ENCODE data around the gene PDXK.

The PDXK gene

GRCh38 chr21:43755820-43756594 lies 37.1 kb downstream of the PDXK start:
- H3K9me3 ChIP-seq (ENCODE audit: control insufficient read depth, low read length) = no peaks in the 10 kb centered on the region
- no peaks in the 10 kb centered on the region for H3K36me3 ChIP-seq (ENCODE audit: control insufficient read depth, insufficient read depth, low read length)
- no peak overlapping the region for H3K27ac ChIP-seq
- no peak overlapping the region for H3K9ac ChIP-seq
- no peaks in the 10 kb centered on the region for H3K27me3 ChIP-seq (ENCODE audit: control insufficient read depth, insufficient read depth, low read length)
- no peaks in the 10 kb centered on the region for H3K79me2 ChIP-seq
- no peak overlapping the region for H3K4me3 ChIP-seq (ENCODE audit: low read depth, low read length)
- no peak overlapping the region for H2AFZ ChIP-seq
- H3K4me1 ChIP-seq = no peaks in the 10 kb centered on the region
- H3K4me2 ChIP-seq (ENCODE audit: low read length) = no peak overlapping the region
- no peak for TF ChIP-seq CTCF (IDR thresholded peaks at IDR 0.05)

GRCh38 chr21:43757601-43758000 lies 38.7 kb downstream of the PDXK start:
- Histone ChIP-seq H3K36me3 (ENCODE audit: control insufficient read depth, insufficient read depth, low read length) (no peaks in the 10 kb centered on the region), H3K27me3 (ENCODE audit: control insufficient read depth, insufficient read depth, low read length) (no peaks in the 10 kb centered on the region), H3K4me3 (ENCODE audit: low read depth, low read length) (no peak overlapping the region), H3K4me1 (no peaks in the 10 kb centered on the region), H2AFZ (no peak overlapping the region), H3K9ac (no peak overlapping the region), H3K9me3 (ENCODE audit: control insufficient read depth, low read length) (no peaks in the 10 kb centered on the region), H3K4me2 (ENCODE audit: low read length) (no peak overlapping the region), H3K79me2 (no peaks in the 10 kb centered on the region), H3K27ac (no peak overlapping the region)
- no peak for TF ChIP-seq CTCF (IDR thresholded peaks at IDR 0.05)

- H3K9me3 ChIP-seq (ENCODE audit: control insufficient read depth, low read length) = no peaks in the 10 kb centered on the region
- no peak overlapping the region for H3K9ac ChIP-seq
- H3K4me3 ChIP-seq (ENCODE audit: low read depth, low read length) = no peak overlapping the region
- H3K27ac ChIP-seq = no peak overlapping the region
- no peaks in the 10 kb centered on the region for H3K79me2 ChIP-seq
- no peaks in the 10 kb centered on the region for H3K4me1 ChIP-seq
- no peak for TF ChIP-seq CTCF (IDR thresholded peaks at IDR 0.05)
- H3K27me3 ChIP-seq (ENCODE audit: control insufficient read depth, insufficient read depth, low read length) = no peaks in the 10 kb centered on the region
- no peak overlapping the region for H3K4me2 ChIP-seq (ENCODE audit: low read length)
- H2AFZ ChIP-seq = no peak overlapping the region
- H3K36me3 ChIP-seq (ENCODE audit: control insufficient read depth, insufficient read depth, low read length) = no peaks in the 10 kb centered on the region
Observed at GRCh38 chr21:43758111-43758641, 39.2 kb downstream of the PDXK start.

GRCh38 chr21:43758811-43759210 lies 39.9 kb downstream of the PDXK start:
- Histone ChIP-seq H3K4me1 (no peaks in the 10 kb centered on the region), H3K27me3 (ENCODE audit: control insufficient read depth, insufficient read depth, low read length) (no peaks in the 10 kb centered on the region), H3K36me3 (ENCODE audit: control insufficient read depth, insufficient read depth, low read length) (no peaks in the 10 kb centered on the region), H3K9me3 (ENCODE audit: control insufficient read depth, low read length) (no peaks in the 10 kb centered on the region), H3K9ac (no peak overlapping the region), H3K79me2 (no peaks in the 10 kb centered on the region), H3K27ac (no peak overlapping the region), H3K4me2 (ENCODE audit: low read length) (no peak overlapping the region), H3K4me3 (ENCODE audit: low read depth, low read length) (no peak overlapping the region), H2AFZ (no peak overlapping the region)
- no peak for TF ChIP-seq CTCF (IDR thresholded peaks at IDR 0.05)

GRCh38 chr21:43759651-43760050 lies 40.7 kb downstream of the PDXK start:
- Histone ChIP-seq H3K36me3 (ENCODE audit: control insufficient read depth, insufficient read depth, low read length) (no peaks in the 10 kb centered on the region), H3K9ac (no peak overlapping the region), H3K4me2 (ENCODE audit: low read length) (no peak overlapping the region), H3K4me3 (ENCODE audit: low read depth, low read length) (no peak overlapping the region), H2AFZ (no peak overlapping the region), H3K27me3 (ENCODE audit: control insufficient read depth, insufficient read depth, low read length) (no peaks in the 10 kb centered on the region), H3K27ac (no peak overlapping the region), H3K79me2 (no peaks in the 10 kb centered on the region), H3K9me3 (ENCODE audit: control insufficient read depth, low read length) (no peaks in the 10 kb centered on the region), H3K4me1 (no peaks in the 10 kb centered on the region)
- TF ChIP-seq CTCF (IDR thresholded peaks at IDR 0.05) = no peak

Data from parathyroid adenoma (tissue), 2 donors.